Left cardiac atrium (tissue), 4 donors: Measurements from ENCODE around the gene METRNL. TPM values are rescaled to one million over a fixed set of nuclear protein-coding genes. Genes with fewer than 3 reads are reported as not detected.

Experiments used
- ATAC-seq, 2 donors: fragments of 200-7000 bp; cut with Tn5 transposase; one replicate each; pipeline ENCODE4 v1.9.1; 2020; ENCODE audit warnings: mild to moderate bottlenecking in 2 of 2, moderate library complexity in 2 of 2
- DNase-seq: peaks from one replicate; pipeline ENCODE4 v3.0.0-alpha.2; 2020
- intact Hi-C, 2 donors: fragments of 100-400 bp; cut with DNase I; formaldehyde crosslinking; loops; one replicate each; pipeline versions ENCODE4 v1.14.1 to v1.15.1; 2022 to 2023
- total RNA-seq, 2 donors: library from RNA; stranded (reverse); fragmentation: NEBNext Ultra II Directional; extraction: Animal tissue kit (Norgen Biotek cat#: 25700); gene quantifications; one replicate each; pipeline ENCODE4 v1.2.1, GENCODE V29; 2021
- donor health status: DM: no; HTN: yes; CAD: no.
- donor health status: DM: no; HTN: yes; CAD: no; lungs with severe emphysema.
- donor health status: DM: yes; HTN: yes; CAD: no.
- donor health status: Dilated cardiomyopathy.

The METRNL gene
- total RNA-seq, 2 donors from 2014 or later: 50.4 to 84.4 TPM

- DNase-seq (no peak), ATAC-seq (no peak)
- intact Hi-C loops: no loop called here
Measured at GRCh38 chr17:83085526-83086198, 6.3 kb downstream of the METRNL start.

GRCh38 chr17:83086199-83086880 is 6.9 kb downstream of the METRNL start:
- DNase-seq (no peak), ATAC-seq (no peak)
- intact Hi-C loops: no loop called here

- DNase-seq: no peak
- no peak for ATAC-seq
- intact Hi-C loops: no loop called here
Measured at GRCh38 chr17:83086907-83087787, 7.7 kb downstream of the METRNL start.

- DNase-seq (no peak), ATAC-seq (no peak)
- intact Hi-C loops: no loop called here
Measured at GRCh38 chr17:83087788-83088360, 8.5 kb downstream of the METRNL start.

GRCh38 chr17:83088451-83088850 is 9.0 kb downstream of the METRNL start:
- no peak for ATAC-seq
- DNase-seq: no peak
- intact Hi-C loops: no loop called here

- no peak for DNase-seq
- intact Hi-C loops: no loop called here
- no peak for ATAC-seq
Measured at GRCh38 chr17:83088909-83089308, 9.5 kb downstream of the METRNL start.

- ATAC-seq (peak in 1 of 2 donors; percentile 13), DNase-seq (no peak)
- intact Hi-C loops: no loop called here
Measured at GRCh38 chr17:83089328-83090132, 10.1 kb downstream of the METRNL start.

- intact Hi-C loops: no loop called here
- no peak for ATAC-seq
- no peak for DNase-seq
Measured at GRCh38 chr17:83090444-83091256, 11.2 kb downstream of the METRNL start.

- DNase-seq: no peak
- ATAC-seq: peak; percentile 10 to 64
Measured at GRCh38 chr17:83091257-83092141, 12.1 kb downstream of the METRNL start.

GRCh38 chr17:83092186-83092585 is 12.8 kb downstream of the METRNL start:
- DNase-seq (no peak), ATAC-seq (no peak)
- intact Hi-C loops: no loop called here

More at GRCh38 chr17:83091257-83092141, 12.1 kb downstream of the METRNL start:
- intact Hi-C loops: no loop called here

- no peak for DNase-seq
- no peak for ATAC-seq
- intact Hi-C loops: no loop called here
Measured at GRCh38 chr17:83092931-83093330, 13.5 kb downstream of the METRNL start.

- intact Hi-C loops: no loop called here
- no peak for DNase-seq
- no peak for ATAC-seq
Measured at GRCh38 chr17:83093506-83093905, 14.1 kb downstream of the METRNL start.

GRCh38 chr17:83094291-83094690 is 14.9 kb downstream of the METRNL start:
- no peak for ATAC-seq
- no peak for DNase-seq
- intact Hi-C loops: no loop called here

GRCh38 chr17:83095016-83095415 is 15.6 kb downstream of the METRNL start:
- ATAC-seq: no peak
- no peak for DNase-seq
- intact Hi-C loops: no loop called here

- DNase-seq (no peak), ATAC-seq (no peak)
- intact Hi-C loops: no loop called here
Measured at GRCh38 chr17:83096401-83097224, 17.2 kb downstream of the METRNL start.

GRCh38 chr17:83097831-83098230 is 18.4 kb downstream of the METRNL start:
- intact Hi-C loops: no loop called here
- DNase-seq (no peak), ATAC-seq (no peak)
